WTC11 (cell line): ENCODE measurements around the gene CACNA1H.

ENCODE experiments used
- CREM ChIP-seq: sonication (generic); formaldehyde crosslinking; IDR thresholded peaks from 2 replicates; pipeline ENCODE4 v1.8.1; 2022; ENCODE audit warnings: mild to moderate bottlenecking, missing genetic modification reagents, moderate library complexity
- ESRRA ChIP-seq: sonication (generic); formaldehyde crosslinking; IDR thresholded peaks from 2 replicates; pipeline ENCODE4 v1.8.1; 2022; ENCODE audit warnings: mild to moderate bottlenecking, missing genetic modification reagents, borderline replicate concordance
- TF ChIP-seq, protein P1 (sequence below): sonication (generic); formaldehyde crosslinking; IDR thresholded peaks from 2 replicates; pipeline ENCODE4 v1.8.1; 2023; ENCODE audit warnings: mild to moderate bottlenecking, missing genetic modification reagents, moderate library complexity
- TF ChIP-seq, protein P2 (sequence below): fragments of 200-600 bp; IDR thresholded peaks from 2 replicates; pipeline ENCODE4 v1.8.0; 2022; ENCODE audit warnings: antibody characterized with exemption
- TF ChIP-seq, protein P3 (sequence below): sonication (generic); formaldehyde crosslinking; conservative IDR thresholded peaks from 2 replicates; pipeline ENCODE4 v1.8.1; 2023; ENCODE audit warnings: mild to moderate bottlenecking, low read depth, missing genetic modification reagents, moderate library complexity
- TF ChIP-seq, protein P4 (sequence below): sonication (generic); formaldehyde crosslinking; IDR thresholded peaks from 2 replicates; pipeline ENCODE4 v1.8.1; 2023; ENCODE audit warnings: mild to moderate bottlenecking, moderate library complexity, missing genetic modification reagents
- TF ChIP-seq, protein P5 (sequence below): sonication (generic); formaldehyde crosslinking; IDR thresholded peaks from 2 replicates; pipeline ENCODE4 v1.8.1; 2023; ENCODE audit warnings: mild to moderate bottlenecking, missing genetic modification reagents, moderate library complexity

DNA sequence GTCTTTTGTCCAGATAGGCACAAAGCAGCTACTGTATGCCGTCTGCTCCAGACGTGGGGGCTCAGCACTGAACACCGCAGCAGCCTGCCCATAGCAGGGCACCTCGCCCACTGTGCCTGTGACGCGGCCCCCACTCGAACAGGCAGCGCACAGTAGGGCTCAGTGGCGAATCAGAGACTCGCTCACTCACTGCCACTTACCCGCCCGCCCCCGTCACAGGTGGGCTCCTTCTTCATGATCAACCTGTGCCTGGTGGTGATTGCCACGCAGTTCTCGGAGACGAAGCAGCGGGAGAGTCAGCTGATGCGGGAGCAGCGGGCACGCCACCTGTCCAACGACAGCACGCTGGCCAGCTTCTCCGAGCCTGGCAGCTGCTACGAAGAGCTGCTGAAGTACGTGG, 48.5 kb downstream of the CACNA1H start:
- TF ChIP-seq, protein P1, sequence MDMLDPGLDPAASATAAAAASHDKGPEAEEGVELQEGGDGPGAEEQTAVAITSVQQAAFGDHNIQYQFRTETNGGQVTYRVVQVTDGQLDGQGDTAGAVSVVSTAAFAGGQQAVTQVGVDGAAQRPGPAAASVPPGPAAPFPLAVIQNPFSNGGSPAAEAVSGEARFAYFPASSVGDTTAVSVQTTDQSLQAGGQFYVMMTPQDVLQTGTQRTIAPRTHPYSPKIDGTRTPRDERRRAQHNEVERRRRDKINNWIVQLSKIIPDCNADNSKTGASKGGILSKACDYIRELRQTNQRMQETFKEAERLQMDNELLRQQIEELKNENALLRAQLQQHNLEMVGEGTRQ (CRISPR knock-in tag): no peak
- TF ChIP-seq ESRRA (CRISPR knock-in tag) (no peak), CREM (no peak)
- TF ChIP-seq, protein P2, sequence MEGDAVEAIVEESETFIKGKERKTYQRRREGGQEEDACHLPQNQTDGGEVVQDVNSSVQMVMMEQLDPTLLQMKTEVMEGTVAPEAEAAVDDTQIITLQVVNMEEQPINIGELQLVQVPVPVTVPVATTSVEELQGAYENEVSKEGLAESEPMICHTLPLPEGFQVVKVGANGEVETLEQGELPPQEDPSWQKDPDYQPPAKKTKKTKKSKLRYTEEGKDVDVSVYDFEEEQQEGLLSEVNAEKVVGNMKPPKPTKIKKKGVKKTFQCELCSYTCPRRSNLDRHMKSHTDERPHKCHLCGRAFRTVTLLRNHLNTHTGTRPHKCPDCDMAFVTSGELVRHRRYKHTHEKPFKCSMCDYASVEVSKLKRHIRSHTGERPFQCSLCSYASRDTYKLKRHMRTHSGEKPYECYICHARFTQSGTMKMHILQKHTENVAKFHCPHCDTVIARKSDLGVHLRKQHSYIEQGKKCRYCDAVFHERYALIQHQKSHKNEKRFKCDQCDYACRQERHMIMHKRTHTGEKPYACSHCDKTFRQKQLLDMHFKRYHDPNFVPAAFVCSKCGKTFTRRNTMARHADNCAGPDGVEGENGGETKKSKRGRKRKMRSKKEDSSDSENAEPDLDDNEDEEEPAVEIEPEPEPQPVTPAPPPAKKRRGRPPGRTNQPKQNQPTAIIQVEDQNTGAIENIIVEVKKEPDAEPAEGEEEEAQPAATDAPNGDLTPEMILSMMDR: no peak
- TF ChIP-seq, protein P3, sequence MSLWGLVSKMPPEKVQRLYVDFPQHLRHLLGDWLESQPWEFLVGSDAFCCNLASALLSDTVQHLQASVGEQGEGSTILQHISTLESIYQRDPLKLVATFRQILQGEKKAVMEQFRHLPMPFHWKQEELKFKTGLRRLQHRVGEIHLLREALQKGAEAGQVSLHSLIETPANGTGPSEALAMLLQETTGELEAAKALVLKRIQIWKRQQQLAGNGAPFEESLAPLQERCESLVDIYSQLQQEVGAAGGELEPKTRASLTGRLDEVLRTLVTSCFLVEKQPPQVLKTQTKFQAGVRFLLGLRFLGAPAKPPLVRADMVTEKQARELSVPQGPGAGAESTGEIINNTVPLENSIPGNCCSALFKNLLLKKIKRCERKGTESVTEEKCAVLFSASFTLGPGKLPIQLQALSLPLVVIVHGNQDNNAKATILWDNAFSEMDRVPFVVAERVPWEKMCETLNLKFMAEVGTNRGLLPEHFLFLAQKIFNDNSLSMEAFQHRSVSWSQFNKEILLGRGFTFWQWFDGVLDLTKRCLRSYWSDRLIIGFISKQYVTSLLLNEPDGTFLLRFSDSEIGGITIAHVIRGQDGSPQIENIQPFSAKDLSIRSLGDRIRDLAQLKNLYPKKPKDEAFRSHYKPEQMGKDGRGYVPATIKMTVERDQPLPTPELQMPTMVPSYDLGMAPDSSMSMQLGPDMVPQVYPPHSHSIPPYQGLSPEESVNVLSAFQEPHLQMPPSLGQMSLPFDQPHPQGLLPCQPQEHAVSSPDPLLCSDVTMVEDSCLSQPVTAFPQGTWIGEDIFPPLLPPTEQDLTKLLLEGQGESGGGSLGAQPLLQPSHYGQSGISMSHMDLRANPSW (CRISPR knock-in tag): no peak
- TF ChIP-seq, protein P4, sequence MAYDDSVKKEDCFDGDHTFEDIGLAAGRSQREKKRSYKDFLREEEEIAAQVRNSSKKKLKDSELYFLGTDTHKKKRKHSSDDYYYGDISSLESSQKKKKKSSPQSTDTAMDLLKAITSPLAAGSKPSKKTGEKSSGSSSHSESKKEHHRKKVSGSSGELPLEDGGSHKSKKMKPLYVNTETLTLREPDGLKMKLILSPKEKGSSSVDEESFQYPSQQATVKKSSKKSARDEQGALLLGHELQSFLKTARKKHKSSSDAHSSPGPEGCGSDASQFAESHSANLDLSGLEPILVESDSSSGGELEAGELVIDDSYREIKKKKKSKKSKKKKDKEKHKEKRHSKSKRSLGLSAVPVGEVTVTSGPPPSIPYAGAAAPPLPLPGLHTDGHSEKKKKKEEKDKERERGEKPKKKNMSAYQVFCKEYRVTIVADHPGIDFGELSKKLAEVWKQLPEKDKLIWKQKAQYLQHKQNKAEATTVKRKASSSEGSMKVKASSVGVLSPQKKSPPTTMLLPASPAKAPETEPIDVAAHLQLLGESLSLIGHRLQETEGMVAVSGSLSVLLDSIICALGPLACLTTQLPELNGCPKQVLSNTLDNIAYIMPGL (CRISPR knock-in tag): no peak
- TF ChIP-seq, protein P5, sequence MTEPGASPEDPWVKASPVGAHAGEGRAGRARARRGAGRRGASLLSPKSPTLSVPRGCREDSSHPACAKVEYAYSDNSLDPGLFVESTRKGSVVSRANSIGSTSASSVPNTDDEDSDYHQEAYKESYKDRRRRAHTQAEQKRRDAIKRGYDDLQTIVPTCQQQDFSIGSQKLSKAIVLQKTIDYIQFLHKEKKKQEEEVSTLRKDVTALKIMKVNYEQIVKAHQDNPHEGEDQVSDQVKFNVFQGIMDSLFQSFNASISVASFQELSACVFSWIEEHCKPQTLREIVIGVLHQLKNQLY (CRISPR knock-in tag): no peak
